GM23338 (cell line): Measurements from ENCODE around the gene STX1B. TPM values are rescaled to one million over a fixed set of nuclear protein-coding genes. Genes with fewer than 3 reads are reported as not detected.
A peak's percentile ranks its signal among the peaks of the same experiment; 100 is the strongest.
"Not testable (repeated sequence)": the region's sequence is repeated elsewhere in the genome, so short reads cannot be mapped to it uniquely, and the experiment has no call there.

Source experiments
- ATAC-seq: fragments of 200-7000 bp; cut with Tn5 transposase; 3 replicates; pipeline ENCODE4 v1.9.1; 2020
- DNase-seq: peaks from one replicate; pipeline ENCODE4 v3.0.0-alpha.2; 2015; ENCODE audit warnings: low spot score
- H2AFZ ChIP-seq: fragments of 200-600 bp; sonication (generic); 2 replicates; pipeline ENCODE4 v1.8.0; 2016; ENCODE audit warnings: antibody characterized with exemption, mild to moderate bottlenecking, moderate library complexity
- H3F3A ChIP-seq: fragments of 200-600 bp; sonication (generic); replicated peaks from 2 replicates; pipeline ENCODE4 v1.8.0; 2017; ENCODE audit warnings: antibody characterized with exemption, mixed run types, low read depth
- H3K27ac ChIP-seq: fragments of 200-600 bp; sonication (generic); 2 replicates; pipeline ENCODE4 v1.6.1; 2016; ENCODE audit warnings: low read depth
- H3K27me3 ChIP-seq: fragments of 200-600 bp; sonication (generic); 2 replicates; pipeline ENCODE4 v1.8.0; 2016; ENCODE audit warnings: mild to moderate bottlenecking, mixed run types, moderate library complexity; ENCODE audit not compliant: insufficient read depth
- H3K36me3 ChIP-seq: fragments of 200-600 bp; sonication (generic); 2 replicates; pipeline ENCODE4 v1.8.0; 2016; ENCODE audit warnings: mild to moderate bottlenecking; ENCODE audit not compliant: insufficient read depth
- H3K4me1 ChIP-seq: fragments of 200-600 bp; sonication (generic); 2 replicates; pipeline ENCODE4 v1.8.0; 2016; ENCODE audit warnings: mild to moderate bottlenecking, moderate library complexity; ENCODE audit not compliant: insufficient read depth
- H3K4me2 ChIP-seq: fragments of 200-600 bp; sonication (generic); 2 replicates; pipeline ENCODE4 v1.7.1; 2017; ENCODE audit warnings: mixed run types
- H3K4me3 ChIP-seq: fragments of 200-600 bp; sonication (generic); 2 replicates; pipeline ENCODE4 v1.6.1; 2016; ENCODE audit warnings: mixed run types
- H3K79me2 ChIP-seq: fragments of 200-600 bp; sonication (generic); replicated peaks from 2 replicates; pipeline ENCODE4 v1.8.0; 2017; ENCODE audit warnings: mild to moderate bottlenecking; ENCODE audit not compliant: insufficient read depth
- H3K9me2 ChIP-seq: fragments of 200-600 bp; sonication (generic); 2 replicates; pipeline ENCODE4 v1.8.0; 2017; ENCODE audit not compliant: insufficient read depth
- H4K20me1 ChIP-seq: fragments of 200-600 bp; sonication (generic); replicated peaks from 2 replicates; pipeline ENCODE4 v1.8.0; 2017; ENCODE audit warnings: mild to moderate bottlenecking; ENCODE audit not compliant: insufficient read depth
- H3K27ac Mint-ChIP-seq: 2 replicates; pipeline ENCODE4 v1.8.0; 2020; ENCODE audit warnings: inconsistent platforms, mild to moderate bottlenecking, moderate library complexity, mixed read lengths
- H3K27me3 Mint-ChIP-seq: 3 replicates; pipeline ENCODE4 v1.8.0; 2022; ENCODE audit warnings: low read depth, mild to moderate bottlenecking, moderate library complexity, mixed read lengths, inconsistent platforms; ENCODE audit not compliant: insufficient read depth, poor library complexity
- H3K36me3 Mint-ChIP-seq: 3 replicates; pipeline ENCODE4 v1.8.0; 2021; ENCODE audit warnings: low read depth, mild to moderate bottlenecking, inconsistent platforms, moderate library complexity, mixed read lengths
- H3K4me1 Mint-ChIP-seq: 3 replicates; pipeline ENCODE4 v1.8.0; 2020; ENCODE audit warnings: mild to moderate bottlenecking, inconsistent platforms, mixed read lengths
- H3K4me3 Mint-ChIP-seq: 3 replicates; pipeline ENCODE4 v1.8.0; 2021; ENCODE audit warnings: moderate library complexity, mild to moderate bottlenecking, inconsistent platforms, mixed read lengths
- H3K9me3 Mint-ChIP-seq: 3 replicates; pipeline ENCODE4 v1.8.0; 2020; ENCODE audit warnings: moderate library complexity, mild to moderate bottlenecking, inconsistent platforms, mixed read lengths
- NANOG ChIP-seq: IDR thresholded peaks from 2 replicates; pipeline ENCODE4 v1.6.1; 2016; ENCODE audit warnings: antibody characterized with exemption, borderline replicate concordance
- polyA plus RNA-seq: library from polyadenylated mRNA; unstranded; fragments of >200 nt; fragmentation: Nextera tagmentation; extraction: Ambion mirVana; gene quantifications from 2 replicates; pipeline ENCODE4 v1.2.1, GENCODE V29; 2016
- small RNA-seq: library from RNA; depleted of rRNA; stranded (forward); fragments of <200 nt; gene quantifications from one replicate; pipeline ENCODE3, GENCODE V24; 2014; ENCODE audit warnings: low replicate concordance
- total RNA-seq: library from RNA; depleted of rRNA; stranded (reverse); fragments of >200 nt; shearing (Covaris generic); gene quantifications from 2 replicates; pipeline ENCODE4 v1.2.3, GENCODE V29; 2014; rRNA removed
- TF ChIP-seq, protein P1 (sequence below), 2 experiments: fragments of 200-600 bp in 1 of 2; sonication (generic) in 1 of 2; conservative IDR thresholded peaks; 2 replicates each; pipeline versions ENCODE4 v1.5.1 to v1.6.1; 2016 to 2017; ENCODE audit warnings: antibody characterized with exemption in 2 of 2, low read depth in 2 of 2, mild to moderate bottlenecking in 2 of 2, moderate library complexity in 1 of 2

Gene STX1B
- total and polyA plus RNA-seq, 2 experiments from 2014 or later: 1.7 to 9.5 TPM

DNA sequence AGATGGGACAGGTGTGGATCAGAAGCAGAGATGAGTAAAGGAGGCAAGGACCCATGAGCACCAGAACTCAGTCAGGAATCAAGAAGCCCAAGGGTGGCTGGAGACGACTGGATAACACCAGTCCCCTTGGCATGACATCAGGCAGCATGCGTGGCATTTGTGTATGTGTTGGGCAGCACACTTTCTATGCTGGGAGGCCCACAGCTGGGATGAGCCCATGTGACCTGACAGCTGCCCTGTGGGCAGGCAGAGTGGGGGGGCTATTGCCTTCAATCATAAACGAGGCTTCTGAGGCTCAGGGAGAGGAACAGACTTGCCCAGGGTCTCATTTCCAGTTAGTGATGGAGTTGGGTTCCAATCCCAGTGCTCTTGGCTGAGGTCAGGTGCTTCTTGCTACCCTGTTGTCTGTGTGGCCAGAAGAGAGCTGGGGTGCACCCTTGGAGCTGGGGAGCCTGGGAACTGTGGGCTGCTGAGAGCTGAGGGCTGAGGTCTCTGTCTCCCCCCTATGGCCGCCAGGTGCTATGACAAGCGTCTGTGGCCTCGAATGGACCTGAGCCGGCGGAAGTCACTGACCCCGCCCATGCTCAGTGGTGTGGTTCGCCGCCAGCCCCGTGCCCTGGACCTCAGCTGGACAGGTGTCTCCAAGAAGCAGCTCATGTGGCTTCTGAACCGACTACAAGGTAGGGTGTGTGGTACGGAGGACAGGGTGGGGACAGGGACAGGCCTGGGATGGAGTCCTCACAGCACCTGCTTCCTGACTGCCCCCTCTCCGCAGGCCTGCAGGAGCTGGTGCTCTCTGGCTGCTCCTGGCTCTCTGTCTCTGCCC lies 68.6 kb downstream of the STX1B start (continued):
- TF ChIP-seq, protein P1, sequence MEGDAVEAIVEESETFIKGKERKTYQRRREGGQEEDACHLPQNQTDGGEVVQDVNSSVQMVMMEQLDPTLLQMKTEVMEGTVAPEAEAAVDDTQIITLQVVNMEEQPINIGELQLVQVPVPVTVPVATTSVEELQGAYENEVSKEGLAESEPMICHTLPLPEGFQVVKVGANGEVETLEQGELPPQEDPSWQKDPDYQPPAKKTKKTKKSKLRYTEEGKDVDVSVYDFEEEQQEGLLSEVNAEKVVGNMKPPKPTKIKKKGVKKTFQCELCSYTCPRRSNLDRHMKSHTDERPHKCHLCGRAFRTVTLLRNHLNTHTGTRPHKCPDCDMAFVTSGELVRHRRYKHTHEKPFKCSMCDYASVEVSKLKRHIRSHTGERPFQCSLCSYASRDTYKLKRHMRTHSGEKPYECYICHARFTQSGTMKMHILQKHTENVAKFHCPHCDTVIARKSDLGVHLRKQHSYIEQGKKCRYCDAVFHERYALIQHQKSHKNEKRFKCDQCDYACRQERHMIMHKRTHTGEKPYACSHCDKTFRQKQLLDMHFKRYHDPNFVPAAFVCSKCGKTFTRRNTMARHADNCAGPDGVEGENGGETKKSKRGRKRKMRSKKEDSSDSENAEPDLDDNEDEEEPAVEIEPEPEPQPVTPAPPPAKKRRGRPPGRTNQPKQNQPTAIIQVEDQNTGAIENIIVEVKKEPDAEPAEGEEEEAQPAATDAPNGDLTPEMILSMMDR (conservative IDR thresholded peaks at IDR 0.05; ENCODE audit: low read depth in 2 of 2): peak; percentile 73 to 86
- TF ChIP-seq NANOG: no peak

DNA sequence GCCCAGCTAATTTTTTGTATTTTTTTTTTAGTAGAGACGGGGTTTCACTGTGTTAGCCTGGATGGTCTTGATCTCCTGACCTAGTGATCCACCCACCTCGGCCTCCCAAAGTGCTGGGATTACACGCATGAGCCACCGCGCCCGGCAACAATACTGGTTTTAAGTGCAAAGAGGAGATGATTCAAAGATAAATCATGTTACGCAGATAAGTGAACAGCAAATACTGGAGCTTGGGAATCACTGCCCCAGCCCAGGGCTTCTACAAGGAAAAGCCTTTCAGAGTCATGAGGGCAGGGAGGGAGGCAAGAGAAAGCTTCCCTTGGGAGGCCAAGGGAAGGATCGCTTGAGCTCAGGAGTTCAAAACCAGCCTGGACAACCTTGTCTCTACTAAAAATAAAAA lies 70.9 kb downstream of the STX1B start:
- H3K79me2 ChIP-seq: peaks cover 14% of the 10 kb centered on the region; the same call in 1 of the 2 replicates
- H2AFZ ChIP-seq, H3K4me3 Mint-ChIP-seq, H3K9me2 ChIP-seq, DNase-seq, ATAC-seq, H3K4me3 ChIP-seq, H3K27me3 ChIP-seq, H3K9me3 Mint-ChIP-seq, H3K27ac ChIP-seq, H3K4me1 ChIP-seq, H3K27ac Mint-ChIP-seq, H3K4me2 ChIP-seq: not testable (repeated sequence)
- Mint-ChIP-seq H3K4me1 (peaks cover 18% of the 10 kb centered on the region), H3K27me3 (peaks cover 17% of the 10 kb centered on the region), H3K36me3 (peaks cover 76% of the 10 kb centered on the region)
- peaks cover 14% of the 10 kb centered on the region for H4K20me1 ChIP-seq
- H3K36me3 ChIP-seq: peaks cover 15% of the 10 kb centered on the region
- H3F3A ChIP-seq: peaks cover 18% of the 10 kb centered on the region

Small RNA genes within 50 kb of the gene (small RNA-seq; reads per million reads assigned to genes)
- gene AC135048.1: not detected

Other genes starting within 250 kb of the STX1B start
- 2.2 and 2.7 TPM in 2 replicates for gene CFAP119, start 248.6 kb downstream of the STX1B start, total RNA-seq
- 4.4 and 5.2 TPM in 2 replicates for gene CFAP119, start 248.6 kb downstream of the STX1B start, polyA plus RNA-seq
- 78.5 and 80.2 TPM in 2 replicates for gene RNF40, start 248.3 kb downstream of the STX1B start, total RNA-seq
- 32.6 and 36.0 TPM in 2 replicates for gene RNF40, start 248.3 kb downstream of the STX1B start, polyA plus RNA-seq
- gene ZNF629, start 223.4 kb downstream of the STX1B start, total RNA-seq: 18.5 and 20.3 TPM in 2 replicates
- gene ZNF629, start 223.4 kb downstream of the STX1B start, polyA plus RNA-seq: 3.9 and 4.1 TPM in 2 replicates
- 17.5 and 20.4 TPM in 2 replicates for gene BCL7C, start 116.6 kb downstream of the STX1B start, total RNA-seq
- gene BCL7C, start 116.6 kb downstream of the STX1B start, polyA plus RNA-seq: 21.8 and 22.1 TPM in 2 replicates
- gene CTF1, start 114.0 kb downstream of the STX1B start, total RNA-seq: 0.52 and 0.54 TPM in 2 replicates
- gene CTF1, start 114.0 kb downstream of the STX1B start, polyA plus RNA-seq: 0.24 and 0.43 TPM in 2 replicates
- gene FBXL19, start 87.1 kb downstream of the STX1B start, total RNA-seq: 63.5 and 71.5 TPM in 2 replicates
- gene FBXL19, start 87.1 kb downstream of the STX1B start, polyA plus RNA-seq: 12.5 and 16.4 TPM in 2 replicates
- gene ORAI3, start 61.6 kb downstream of the STX1B start, total RNA-seq: 14.9 and 15.9 TPM in 2 replicates
- 6.9 and 9.8 TPM in 2 replicates for gene ORAI3, start 61.6 kb downstream of the STX1B start, polyA plus RNA-seq
- 14.5 and 21.9 TPM in 2 replicates for gene SETD1A, start 52.9 kb downstream of the STX1B start, total RNA-seq
- 10.8 and 10.9 TPM in 2 replicates for gene SETD1A, start 52.9 kb downstream of the STX1B start, polyA plus RNA-seq
- 6.4 and 12.2 TPM in 2 replicates for gene HSD3B7, start 25.4 kb downstream of the STX1B start, total RNA-seq
- 4.3 TPM in 2 replicates for gene HSD3B7, start 25.4 kb downstream of the STX1B start, polyA plus RNA-seq
- 13.0 TPM in 2 replicates for gene STX4, start 22.9 kb upstream of the STX1B start, total RNA-seq
- 39.3 and 40.8 TPM in 2 replicates for gene STX4, start 22.9 kb upstream of the STX1B start, polyA plus RNA-seq
- gene ZNF668, start 63.6 kb upstream of the STX1B start, total RNA-seq: 13.1 and 20.6 TPM in 2 replicates
- 6.2 and 6.5 TPM in 2 replicates for gene ZNF668, start 63.6 kb upstream of the STX1B start, polyA plus RNA-seq
- 19.3 and 29.3 TPM in 2 replicates for gene ZNF646, start 63.8 kb upstream of the STX1B start, total RNA-seq
- gene ZNF646, start 63.8 kb upstream of the STX1B start, polyA plus RNA-seq: 5.3 and 6.3 TPM in 2 replicates
- 1.6 and 2.7 TPM in 2 replicates for gene PRSS53, start 78.3 kb upstream of the STX1B start, total RNA-seq
- 0.16 and 0.36 TPM in 2 replicates for gene PRSS53, start 78.3 kb upstream of the STX1B start, polyA plus RNA-seq
- gene VKORC1, start 84.2 kb upstream of the STX1B start, total RNA-seq: 100 and 106 TPM in 2 replicates
- gene VKORC1, start 84.2 kb upstream of the STX1B start, polyA plus RNA-seq: 89.6 and 96.5 TPM in 2 replicates
- gene BCKDK, start 97.7 kb upstream of the STX1B start, total RNA-seq: 58.9 and 71.2 TPM in 2 replicates
- 35.9 and 36.1 TPM in 2 replicates for gene BCKDK, start 97.7 kb upstream of the STX1B start, polyA plus RNA-seq
- 84.8 and 85.4 TPM in 2 replicates for gene KAT8, start 107.0 kb upstream of the STX1B start, total RNA-seq
- gene KAT8, start 107.0 kb upstream of the STX1B start, polyA plus RNA-seq: 47.6 and 50.9 TPM in 2 replicates
- 75.9 and 77.0 TPM in 2 replicates for gene PRSS8, start 125.1 kb upstream of the STX1B start, total RNA-seq
- gene PRSS8, start 125.1 kb upstream of the STX1B start, polyA plus RNA-seq: 59.2 and 65.3 TPM in 2 replicates
- 1.3 and 1.4 TPM in 2 replicates for gene PRSS36, start 139.4 kb upstream of the STX1B start, total RNA-seq
- 0.91 and 1.4 TPM in 2 replicates for gene PRSS36, start 139.4 kb upstream of the STX1B start, polyA plus RNA-seq
- 213 and 247 TPM in 2 replicates for gene FUS, start 169.5 kb upstream of the STX1B start, total RNA-seq
- gene FUS, start 169.5 kb upstream of the STX1B start, polyA plus RNA-seq: 528 and 553 TPM in 2 replicates
- 25.7 and 54.0 TPM in 2 replicates for gene PYCARD, start 192.1 kb upstream of the STX1B start, total RNA-seq
- gene PYCARD, start 192.1 kb upstream of the STX1B start, polyA plus RNA-seq: 53.1 and 56.7 TPM in 2 replicates
- 1.1 and 1.3 TPM in 2 replicates for gene TRIM72, start 203.5 kb upstream of the STX1B start, total RNA-seq
- 0.54 and 0.81 TPM in 2 replicates for gene TRIM72, start 203.5 kb upstream of the STX1B start, polyA plus RNA-seq
- not detected in 2 replicates for gene PYDC1, start 206.5 kb upstream of the STX1B start, total RNA-seq
- gene PYDC1, start 206.5 kb upstream of the STX1B start, polyA plus RNA-seq: 1.8 and 3.0 TPM in 2 replicates
- 0.14 TPM in 1 of 2 replicates, not detected in the other for gene ITGAM, start 249.3 kb upstream of the STX1B start, total RNA-seq
- gene ITGAM, start 249.3 kb upstream of the STX1B start, polyA plus RNA-seq: 0.03 and 0.52 TPM in 2 replicates